ENCODE results near the gene PEAK1. TPM values are rescaled to one million over a fixed set of nuclear protein-coding genes. Genes with fewer than 3 reads are reported as not detected.

PEAK1 gene
- total and polyA plus RNA-seq, 2 donors (not counting 3 experiments of a cell fraction or from before 2014, with no cell fraction given) = 17.9 to 91.9 TPM

DNA sequence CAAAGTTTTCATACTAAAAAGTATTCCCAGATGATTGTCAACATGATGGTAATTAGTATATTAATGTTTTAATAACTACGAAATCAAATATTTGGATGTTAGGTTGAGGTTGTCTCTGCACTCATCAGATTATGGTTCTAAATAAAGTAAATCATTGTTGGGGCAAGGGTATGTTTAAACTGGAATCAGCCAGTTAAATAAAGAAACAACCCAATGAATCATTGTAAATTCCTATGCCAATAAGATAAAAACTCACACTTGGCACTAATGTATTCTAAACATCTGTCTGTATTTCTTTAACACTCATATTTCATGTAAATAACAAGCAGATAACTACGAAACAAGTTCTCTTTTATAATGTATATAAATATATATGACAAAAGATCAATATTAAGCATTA is 92.7 kb downstream of the PEAK1 start:
- no peak overlapping the region for H3K4me3 ChIP-seq (replicated peaks in 1 of 3; ENCODE audit: insufficient read depth in 1 of 3, low read depth in 1 of 3, low read length in 3 of 3)

More for the DNA sequence above, 92.7 kb downstream of the PEAK1 start:
- H3K9me1 ChIP-seq (replicated peaks; ENCODE audit: control insufficient read depth, extremely low read depth, insufficient read depth, low read length) = no peaks in the 10 kb centered on the region
- intact Hi-C loops (cut with micrococcal nuclease) (loop anchor here (5.0 kb wide), 1 partner anchor 170 kb away; no protein-coding TSS in a partner anchor), dilution Hi-C loops (cut with MboI; ENCODE audit: extremely low pct_ligation_motif_present, low sequenced_read_pairs) (no loop called here)
- H3K36me3 ChIP-seq (ENCODE audit: control insufficient read depth in 2 of 2, extremely low read depth in 1 of 2, insufficient read depth in 2 of 2, low read length in 2 of 2) = no peaks in the 10 kb centered on the region
- H3K4me2 ChIP-seq (ENCODE audit: insufficient read depth, low read length) = no peak overlapping the region
- no peaks in the 10 kb centered on the region for H3K9me3 ChIP-seq (replicated peaks; ENCODE audit: control insufficient read depth, insufficient read depth, low read length)
- no peaks in the 10 kb centered on the region for H3K27me3 ChIP-seq (ENCODE audit: control insufficient read depth in 2 of 2, insufficient read depth in 2 of 2, low read length in 2 of 2)
- ChIA-PET POLR2A (no interaction called here), CTCF (interaction anchor here (1.2 kb wide), 1 partner anchor 14 kb away, joined by 3 read pairs; no protein-coding TSS in a partner anchor)
- peaks cover 10% of the 10 kb centered on the region for H4K20me1 ChIP-seq (replicated peaks; ENCODE audit: control insufficient read depth, extremely low read depth, insufficient read depth, low read length)
- H3K27ac ChIP-seq (ENCODE audit: insufficient read depth, low read depth, low read length) = no peak overlapping the region
- DNase-seq (ENCODE audit: low read depth, low spot score) (no peak), FAIRE-seq (no peak)
- peaks cover 39% of the 10 kb centered on the region for H3K79me2 ChIP-seq (ENCODE audit: control insufficient read depth, insufficient read depth, low read length)
- no peak overlapping the region for H2AFZ ChIP-seq (ENCODE audit: low read depth, low read length)
- TF ChIP-seq, protein P1, sequence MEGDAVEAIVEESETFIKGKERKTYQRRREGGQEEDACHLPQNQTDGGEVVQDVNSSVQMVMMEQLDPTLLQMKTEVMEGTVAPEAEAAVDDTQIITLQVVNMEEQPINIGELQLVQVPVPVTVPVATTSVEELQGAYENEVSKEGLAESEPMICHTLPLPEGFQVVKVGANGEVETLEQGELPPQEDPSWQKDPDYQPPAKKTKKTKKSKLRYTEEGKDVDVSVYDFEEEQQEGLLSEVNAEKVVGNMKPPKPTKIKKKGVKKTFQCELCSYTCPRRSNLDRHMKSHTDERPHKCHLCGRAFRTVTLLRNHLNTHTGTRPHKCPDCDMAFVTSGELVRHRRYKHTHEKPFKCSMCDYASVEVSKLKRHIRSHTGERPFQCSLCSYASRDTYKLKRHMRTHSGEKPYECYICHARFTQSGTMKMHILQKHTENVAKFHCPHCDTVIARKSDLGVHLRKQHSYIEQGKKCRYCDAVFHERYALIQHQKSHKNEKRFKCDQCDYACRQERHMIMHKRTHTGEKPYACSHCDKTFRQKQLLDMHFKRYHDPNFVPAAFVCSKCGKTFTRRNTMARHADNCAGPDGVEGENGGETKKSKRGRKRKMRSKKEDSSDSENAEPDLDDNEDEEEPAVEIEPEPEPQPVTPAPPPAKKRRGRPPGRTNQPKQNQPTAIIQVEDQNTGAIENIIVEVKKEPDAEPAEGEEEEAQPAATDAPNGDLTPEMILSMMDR (IDR thresholded peaks at IDR 0.05; ENCODE audit: extremely low read depth in 1 of 2, insufficient read depth in 1 of 2, low read depth in 1 of 2, low read length in 2 of 2) = no peak
- no peak for TF ChIP-seq JUN (IDR thresholded peaks at IDR 0.05; ENCODE audit: borderline replicate concordance, insufficient read depth, insufficient read length, low read depth)
- TF ChIP-seq GATA2 (IDR thresholded peaks at IDR 0.05; ENCODE audit: insufficient read depth, insufficient read length, low read depth, low read length) = no peak
- TF ChIP-seq, protein P2, sequence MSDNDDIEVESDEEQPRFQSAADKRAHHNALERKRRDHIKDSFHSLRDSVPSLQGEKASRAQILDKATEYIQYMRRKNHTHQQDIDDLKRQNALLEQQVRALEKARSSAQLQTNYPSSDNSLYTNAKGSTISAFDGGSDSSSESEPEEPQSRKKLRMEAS (IDR thresholded peaks at IDR 0.05; ENCODE audit: insufficient read depth, insufficient read length) = no peak
- TF ChIP-seq POLR2A (IDR thresholded peaks at IDR 0.05; ENCODE audit: low read depth, low read length) = no peak
- TF ChIP-seq MYC (IDR thresholded peaks at IDR 0.05; ENCODE audit: low read depth, low read length) = no peak
- no peak for TF ChIP-seq POLR2AphosphoS5 (IDR thresholded peaks at IDR 0.05; ENCODE audit: insufficient read depth, low read depth, low read length)
- no peak for TF ChIP-seq EZH2 (IDR thresholded peaks at IDR 0.05; ENCODE audit: borderline replicate concordance, low read depth, low read length, severe bottlenecking)
- no peak for TF ChIP-seq FOS (IDR thresholded peaks at IDR 0.05; ENCODE audit: borderline replicate concordance, insufficient read depth, low read length)
- no TSS peak for BruUV-seq (replicated peaks)
- no peak overlapping the region for H3K9ac ChIP-seq (replicated peaks; ENCODE audit: extremely low read depth, insufficient read depth, low read length)
- no peaks in the 10 kb centered on the region for H3K4me1 ChIP-seq (ENCODE audit: control insufficient read depth, extremely low read depth, insufficient read depth, low read length)
